ENCODE data around the gene SLAIN2.
A peak's percentile ranks its signal among the peaks of the same experiment; 100 is the strongest.
"Not testable (repeated sequence)": the region's sequence is repeated elsewhere in the genome, so short reads cannot be mapped to it uniquely, and the experiment has no call there.

Gene SLAIN2

DNA sequence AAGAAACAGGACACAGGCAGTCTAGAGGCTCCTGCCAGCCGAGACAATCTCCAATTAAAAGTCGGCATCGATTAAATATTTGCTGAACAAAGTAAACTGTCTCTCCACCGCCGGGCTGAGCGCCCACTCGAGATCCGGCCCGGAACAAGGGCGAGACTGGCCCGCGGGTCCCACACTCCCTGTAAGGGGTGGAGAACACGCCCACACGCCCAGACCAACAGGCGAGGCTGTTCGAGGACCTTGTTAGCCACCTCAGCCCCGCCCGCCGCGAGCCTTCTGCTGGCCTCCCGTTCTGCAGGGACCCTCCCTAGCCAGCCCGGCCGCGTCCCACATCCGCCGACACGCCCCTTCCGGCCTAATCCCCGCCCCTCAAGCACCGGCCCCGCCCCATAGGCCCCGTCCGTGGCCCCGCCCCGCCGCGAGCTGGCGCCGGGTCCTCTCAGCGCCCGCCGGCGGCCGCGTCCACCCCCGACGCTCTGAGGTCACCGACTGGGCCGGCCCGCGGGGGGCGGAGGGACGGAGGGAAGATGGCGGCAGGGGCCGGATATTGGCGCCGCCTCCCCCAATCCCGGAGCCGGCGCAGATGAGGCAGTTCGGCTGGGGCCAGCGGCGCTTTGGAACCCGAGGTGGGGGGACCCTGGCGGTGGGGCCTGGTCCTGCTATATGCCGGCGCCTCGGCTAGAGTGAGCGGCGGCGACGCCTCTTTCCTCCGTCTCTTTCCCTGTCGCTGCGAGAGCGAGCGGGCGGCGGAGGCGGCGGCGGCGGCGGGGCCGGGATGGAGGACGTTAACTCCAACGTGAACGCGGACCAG lies at the start of gene SLAIN2:
Gene SLAIN2 (plus strand): TSS at position 565 of the 811 bp plus-strand sequence. CDS start 211 bp downstream, at position 776.
- DNase-seq (ENCODE audit: low spot score) = peak; percentile 98

DNA sequence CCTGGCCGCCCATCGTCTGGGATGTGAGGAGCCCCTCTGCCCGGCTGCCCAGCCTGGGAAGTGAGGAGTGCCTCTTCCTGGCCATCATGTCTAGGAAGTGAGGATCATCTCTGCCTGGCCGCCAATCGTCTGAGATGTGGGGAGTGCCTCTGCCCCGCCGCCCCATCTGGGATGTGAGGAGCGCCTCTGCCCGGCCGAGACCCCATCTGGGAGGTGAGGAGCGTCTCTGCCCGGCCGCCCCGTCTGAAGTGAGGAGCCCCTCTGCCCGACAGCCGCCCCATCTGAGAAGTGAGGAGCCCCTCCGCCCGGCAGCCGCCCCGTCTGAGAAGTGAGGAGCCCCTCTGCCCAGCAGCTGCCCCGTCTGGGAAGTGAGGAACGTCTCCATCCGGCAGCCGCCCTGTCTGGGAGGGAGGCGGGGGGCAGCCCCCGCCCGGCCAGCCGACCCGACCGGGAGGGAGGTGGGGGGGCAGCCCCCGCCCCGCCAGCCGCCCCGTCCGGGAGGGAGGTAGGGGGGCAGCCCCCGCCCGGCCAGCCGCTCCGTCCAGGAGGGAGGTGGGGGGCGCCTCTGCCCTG lies 49.0 kb upstream of the SLAIN2 start:
- DNase-seq (ENCODE audit: low spot score) = not testable (repeated sequence)

GRCh38 chr4:48295116-48295515 lies 46.2 kb upstream of the SLAIN2 start:
- peak; percentile 25 for DNase-seq (ENCODE audit: low spot score)

GRCh38 chr4:48296365-48296764 lies 45.0 kb upstream of the SLAIN2 start:
- no peak for DNase-seq (ENCODE audit: low spot score)

GRCh38 chr4:48297256-48297846 lies 44.0 kb upstream of the SLAIN2 start:
- DNase-seq (ENCODE audit: low spot score) = no peak

DNA sequence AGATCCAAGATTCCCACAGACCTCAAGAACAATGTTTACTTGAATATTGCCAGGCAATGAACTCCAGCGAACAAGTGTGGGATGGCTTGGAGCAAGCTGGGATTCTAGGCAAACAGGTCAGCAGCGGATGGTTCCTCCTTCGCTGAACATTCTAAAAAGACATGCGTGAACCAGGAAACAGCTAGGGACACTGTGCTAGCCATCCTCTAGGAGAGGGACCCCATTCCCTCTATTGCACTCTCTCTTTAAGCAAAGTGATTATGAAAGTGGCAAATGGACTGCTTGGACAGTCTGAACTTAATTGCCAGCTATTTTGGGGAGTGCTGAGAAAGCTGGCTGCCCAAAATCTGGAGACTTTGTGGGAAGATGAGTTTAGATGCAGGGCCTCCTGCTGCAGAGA lies 41.8 kb upstream of the SLAIN2 start:
- no peak for DNase-seq (ENCODE audit: low spot score)

- DNase-seq (ENCODE audit: low spot score) = no peak
Observed at GRCh38 chr4:48300004-48300403, 41.3 kb upstream of the SLAIN2 start.

DNA sequence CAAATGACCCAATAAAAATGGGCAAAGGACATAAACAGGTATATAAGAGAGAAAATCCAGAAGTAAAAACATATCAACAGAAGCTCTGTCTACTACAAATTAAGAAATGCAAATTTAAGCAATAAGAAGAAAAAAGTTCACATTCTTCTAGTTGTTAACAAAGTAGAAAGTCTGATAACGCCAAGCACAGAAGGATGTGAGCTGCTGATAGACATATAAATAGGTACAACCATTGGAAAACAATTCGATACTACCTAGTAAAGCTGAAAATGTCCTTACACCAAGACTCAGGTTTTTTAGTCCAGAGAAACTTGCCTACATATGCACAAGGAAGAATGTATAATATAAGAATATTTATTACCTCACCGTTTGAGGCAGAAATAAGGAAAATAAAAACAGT lies 35.8 kb upstream of the SLAIN2 start:
- DNase-seq (ENCODE audit: low spot score) = no peak

GRCh38 chr4:48307528-48307927 lies 33.8 kb upstream of the SLAIN2 start:
- no peak for DNase-seq (ENCODE audit: low spot score)

- no peak for DNase-seq (ENCODE audit: low spot score)
Observed at GRCh38 chr4:48308901-48309300, 32.4 kb upstream of the SLAIN2 start.

GRCh38 chr4:48311896-48312295 lies 29.4 kb upstream of the SLAIN2 start:
- DNase-seq (ENCODE audit: low spot score) = no peak

GRCh38 chr4:48314746-48315145 lies 26.6 kb upstream of the SLAIN2 start:
- DNase-seq (ENCODE audit: low spot score) = not testable (repeated sequence)

GRCh38 chr4:48315728-48316630 lies 25.4 kb upstream of the SLAIN2 start:
- DNase-seq (ENCODE audit: low spot score) = peak; percentile 60

DNA sequence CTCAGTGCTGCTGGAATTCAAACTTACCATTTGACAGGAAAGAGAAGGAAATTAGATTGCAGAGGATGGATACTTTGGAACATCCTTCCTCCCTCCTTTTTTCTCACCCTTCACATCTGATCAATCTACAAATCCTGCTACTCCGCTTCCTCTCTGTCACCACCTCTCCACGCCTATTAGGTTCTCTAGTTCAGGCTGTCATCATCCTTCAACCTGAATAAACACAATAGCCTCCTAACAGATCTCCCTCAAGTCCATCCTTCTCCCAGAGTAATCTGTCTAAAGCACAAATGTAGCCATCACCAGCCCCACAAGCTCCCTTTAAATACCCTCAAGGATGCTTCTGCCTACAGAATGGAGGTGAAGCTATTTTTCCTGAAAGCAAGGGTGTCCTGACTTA lies 20.0 kb upstream of the SLAIN2 start:
- no peak for DNase-seq (ENCODE audit: low spot score)

DNA sequence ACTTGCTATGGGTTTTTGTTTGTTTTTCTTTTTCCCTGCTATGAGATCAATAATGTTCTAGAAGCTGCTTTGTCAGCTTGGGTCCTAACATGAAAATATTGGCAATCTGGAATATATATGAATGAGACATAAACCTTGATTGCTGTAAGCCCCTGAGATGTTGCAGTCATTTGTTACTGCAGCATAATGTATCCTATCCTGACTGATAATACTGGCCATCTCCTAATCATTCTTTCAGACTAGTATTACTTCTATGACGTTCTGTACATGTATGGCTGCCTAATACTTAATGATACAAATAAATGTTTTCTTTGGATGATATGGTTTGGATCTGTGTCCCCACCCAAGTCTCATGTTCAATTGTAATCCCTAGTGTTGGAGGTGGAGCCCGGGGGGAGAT lies 19.3 kb upstream of the SLAIN2 start:
- no peak for DNase-seq (ENCODE audit: low spot score)

DNA sequence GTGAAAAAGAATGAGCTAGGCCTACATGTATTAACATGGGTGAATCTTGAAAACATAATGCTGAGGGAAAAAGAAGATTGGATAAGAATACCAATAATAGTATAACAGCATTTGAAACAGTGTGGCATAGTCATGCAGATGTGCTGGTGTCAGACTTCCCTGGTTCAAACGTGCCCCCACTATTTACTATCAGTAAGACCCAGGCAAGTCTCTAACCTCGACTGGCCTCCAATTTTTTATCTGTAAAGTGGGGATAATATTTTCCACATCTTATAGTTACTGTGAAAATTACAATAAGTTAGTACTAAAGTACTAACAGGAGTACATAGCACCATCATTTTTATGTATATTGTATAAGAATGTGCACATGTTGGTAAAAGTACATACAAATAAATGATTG lies 17.0 kb upstream of the SLAIN2 start:
- DNase-seq (ENCODE audit: low spot score) = no peak

GRCh38 chr4:48329193-48329592 lies 12.1 kb upstream of the SLAIN2 start:
- no peak for DNase-seq (ENCODE audit: low spot score)

DNA sequence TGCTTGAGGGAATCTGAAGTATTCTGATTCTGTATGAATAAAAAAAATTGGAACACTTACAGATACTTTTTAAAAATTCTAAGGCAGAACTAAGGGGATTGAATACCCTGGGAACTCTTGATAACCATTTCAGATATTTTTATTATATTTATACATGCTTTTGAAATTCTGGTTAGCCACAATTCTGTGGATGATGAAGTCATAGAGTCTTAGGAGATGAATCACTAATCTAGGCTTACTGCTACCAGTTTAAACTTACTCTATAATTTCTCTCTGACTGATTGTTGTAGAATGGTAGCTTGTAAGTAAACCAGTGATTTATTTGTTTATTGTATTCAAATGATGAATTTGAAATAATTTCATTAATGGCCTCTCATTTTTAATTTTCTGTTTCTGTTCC lies 11.4 kb upstream of the SLAIN2 start:
- peak; percentile 72 for DNase-seq (ENCODE audit: low spot score)

DNA sequence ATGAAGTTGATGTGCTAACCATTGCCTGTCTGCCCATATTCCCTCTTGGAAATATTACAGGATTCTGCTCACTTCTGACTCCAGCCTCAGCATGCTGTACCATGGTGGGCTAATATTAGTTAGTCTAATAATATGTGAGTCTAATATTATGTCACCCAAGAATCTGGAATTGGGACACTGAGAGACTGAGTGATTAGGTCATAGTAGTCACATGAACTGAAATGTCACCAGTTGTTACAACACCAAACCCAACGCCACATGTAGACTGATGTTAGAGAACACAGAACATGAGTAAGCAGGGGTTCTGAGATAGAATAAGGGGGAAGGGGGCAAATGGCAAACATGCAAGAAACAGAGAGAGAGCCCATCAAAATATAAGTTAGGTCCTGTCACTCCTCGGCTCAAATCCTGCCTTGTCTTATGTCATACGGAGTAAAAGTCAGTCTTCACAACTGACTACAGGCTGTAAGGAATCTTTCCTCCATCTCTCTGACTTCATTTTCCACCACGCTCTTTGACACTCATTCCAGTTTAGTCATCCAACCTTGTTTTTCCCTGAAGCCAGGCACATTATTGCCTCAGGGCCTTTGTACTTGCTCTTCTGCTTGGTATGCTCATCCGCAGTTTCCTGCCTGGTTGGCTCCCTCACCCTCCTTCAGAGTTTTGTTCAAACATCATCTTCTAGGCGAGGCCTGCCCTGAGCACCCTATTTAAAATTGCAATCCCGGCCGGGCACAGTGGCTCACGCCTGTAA lies 9.6 kb upstream of the SLAIN2 start:
- peak; percentile 28 for DNase-seq (ENCODE audit: low spot score)

GRCh38 chr4:48332661-48333060 lies 8.7 kb upstream of the SLAIN2 start:
- no peak for DNase-seq (ENCODE audit: low spot score)

DNA sequence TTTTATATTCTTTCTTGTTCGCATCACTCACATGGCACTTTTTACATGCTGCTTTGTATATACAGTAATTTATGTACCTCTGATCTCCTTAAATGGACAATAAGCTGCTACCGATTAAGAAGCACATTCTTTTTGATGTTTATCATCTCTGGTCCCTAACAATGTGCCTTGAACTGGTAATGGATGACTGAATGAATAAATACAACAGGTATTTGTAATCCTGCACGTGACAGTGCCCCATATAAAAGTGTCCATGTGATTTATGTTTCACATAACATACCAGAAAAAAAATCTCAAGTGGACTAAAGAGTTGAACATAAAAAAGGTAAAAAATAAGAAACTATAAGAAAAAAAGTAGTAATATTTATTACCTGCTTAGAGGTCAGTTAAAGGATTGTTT lies 7.7 kb upstream of the SLAIN2 start:
- no peak for DNase-seq (ENCODE audit: low spot score)

DNA sequence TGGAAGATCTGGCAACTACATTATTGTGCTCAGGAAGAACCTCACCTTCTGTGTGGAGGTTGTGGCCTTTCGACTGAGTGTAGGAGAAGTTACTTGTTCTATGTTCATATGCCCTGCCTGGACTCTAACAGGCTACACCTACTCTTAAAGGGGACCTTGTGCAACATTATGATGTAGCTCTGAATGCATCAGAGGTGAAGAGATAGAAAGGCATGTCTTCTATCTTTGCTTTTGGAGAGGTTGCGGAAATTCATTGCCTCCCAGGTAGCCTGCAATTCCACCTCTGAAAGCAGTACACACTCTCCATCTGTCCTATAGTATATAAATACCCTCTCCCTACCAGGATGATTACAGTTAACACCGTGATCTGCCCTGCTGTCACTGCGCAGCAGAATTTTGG lies 7.1 kb upstream of the SLAIN2 start:
- no peak for DNase-seq (ENCODE audit: low spot score)
